ENCODE results near the gene NOM1. TPM values are rescaled to one million over a fixed set of nuclear protein-coding genes. Genes with fewer than 3 reads are reported as not detected.

Gene NOM1
- total and polyA plus RNA-seq, 2 donors (not counting 3 experiments of a cell fraction or from before 2014, with no cell fraction given) = 13.7 to 38.6 TPM

GRCh38 chr7:157001920-157002818 lies 52.7 kb downstream of the NOM1 start:
- Histone ChIP-seq H3K4me2 (ENCODE audit: insufficient read depth, low read length) (no peak overlapping the region), H3K9me1 (replicated peaks; ENCODE audit: control insufficient read depth, extremely low read depth, insufficient read depth, low read length) (no peaks in the 10 kb centered on the region), H3K79me2 (ENCODE audit: control insufficient read depth, insufficient read depth, low read length) (no peaks in the 10 kb centered on the region), H4K20me1 (replicated peaks; ENCODE audit: control insufficient read depth, extremely low read depth, insufficient read depth, low read length) (no peaks in the 10 kb centered on the region), H2AFZ (ENCODE audit: low read depth, low read length) (no peak overlapping the region), H3K4me1 (ENCODE audit: control insufficient read depth, extremely low read depth, insufficient read depth, low read length) (peaks cover 8% of the 10 kb centered on the region), H3K4me3 (replicated peaks in 1 of 3; ENCODE audit: insufficient read depth in 1 of 3, low read depth in 1 of 3, low read length in 3 of 3) (no peak overlapping the region), H3K9ac (replicated peaks; ENCODE audit: extremely low read depth, insufficient read depth, low read length) (no peak overlapping the region), H3K27ac (ENCODE audit: insufficient read depth, low read depth, low read length) (no peak overlapping the region), H3K27me3 (ENCODE audit: control insufficient read depth in 2 of 2, insufficient read depth in 2 of 2, low read length in 2 of 2) (peaks cover 68 to 97% of the 10 kb centered on the region in 2 experiments), H3K36me3 (ENCODE audit: control insufficient read depth in 2 of 2, extremely low read depth in 1 of 2, insufficient read depth in 2 of 2, low read length in 2 of 2) (no peaks in the 10 kb centered on the region), H3K9me3 (replicated peaks; ENCODE audit: control insufficient read depth, insufficient read depth, low read length) (no peaks in the 10 kb centered on the region)
- dilution Hi-C loops (cut with MboI; ENCODE audit: extremely low pct_ligation_motif_present, low sequenced_read_pairs) = no loop called here
- CTCF ChIA-PET = no interaction called here
- TF ChIP-seq FOS (IDR thresholded peaks at IDR 0.05; ENCODE audit: borderline replicate concordance, insufficient read depth, low read length) (no peak), MYC (IDR thresholded peaks at IDR 0.05; ENCODE audit: low read depth, low read length) (no peak), JUN (IDR thresholded peaks at IDR 0.05; ENCODE audit: borderline replicate concordance, insufficient read depth, insufficient read length, low read depth) (no peak), EZH2 (IDR thresholded peaks at IDR 0.05; ENCODE audit: borderline replicate concordance, low read depth, low read length, severe bottlenecking) (peak; percentile 88)
- no TSS peak for BruUV-seq (replicated peaks)
- POLR2A ChIA-PET = no interaction called here
- peak; percentile 42 for FAIRE-seq
- no peak for DNase-seq (ENCODE audit: low read depth, low spot score)
- intact Hi-C loops (cut with micrococcal nuclease) = loop anchor here (2.0 to 5.0 kb wide), 2 partner anchors 17 to 135 kb away; partner anchors contain the start of gene UBE3C

DNA sequence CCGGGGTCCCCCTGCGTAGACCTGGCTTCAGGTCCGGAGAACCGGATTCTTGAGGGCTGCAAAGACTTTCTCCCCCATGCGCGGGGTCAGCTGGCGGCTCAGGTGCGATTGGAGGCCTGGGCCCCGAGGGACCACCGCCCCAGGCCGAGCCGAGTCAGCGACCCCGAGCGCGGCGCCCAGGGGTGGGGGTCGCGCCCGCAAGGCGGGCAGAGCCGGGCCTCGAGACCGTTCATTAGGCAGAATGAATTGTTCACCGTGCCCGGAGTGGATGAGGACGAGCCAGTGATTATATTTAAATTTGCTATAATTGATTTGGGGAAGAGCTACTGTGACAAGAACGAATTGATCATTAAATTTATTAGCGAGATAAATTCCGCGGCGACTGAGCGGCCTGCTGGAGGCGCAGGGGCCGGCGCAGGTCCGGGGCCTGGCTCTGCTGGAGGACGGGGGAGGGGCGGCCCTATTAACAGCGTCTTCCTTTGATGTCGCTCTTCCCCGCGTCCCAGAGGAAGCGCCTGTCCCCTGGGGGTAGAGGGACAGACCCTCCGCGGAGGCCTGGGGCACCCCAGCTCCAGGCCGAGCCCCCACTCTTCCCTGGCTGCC lies 53.4 kb downstream of the NOM1 start:
- no TSS peak for BruUV-seq (replicated peaks)
- ChIA-PET CTCF (no interaction called here), POLR2A (no interaction called here)
- Histone ChIP-seq H3K4me1 (ENCODE audit: control insufficient read depth, extremely low read depth, insufficient read depth, low read length) (peaks cover 8% of the 10 kb centered on the region), H3K9me3 (replicated peaks; ENCODE audit: control insufficient read depth, insufficient read depth, low read length) (no peaks in the 10 kb centered on the region), H3K4me3 (replicated peaks in 1 of 3; ENCODE audit: insufficient read depth in 1 of 3, low read depth in 1 of 3, low read length in 3 of 3) (no peak overlapping the region), H3K36me3 (ENCODE audit: control insufficient read depth in 2 of 2, extremely low read depth in 1 of 2, insufficient read depth in 2 of 2, low read length in 2 of 2) (no peaks in the 10 kb centered on the region), H3K9ac (replicated peaks; ENCODE audit: extremely low read depth, insufficient read depth, low read length) (no peak overlapping the region), H4K20me1 (replicated peaks; ENCODE audit: control insufficient read depth, extremely low read depth, insufficient read depth, low read length) (no peaks in the 10 kb centered on the region), H3K27ac (ENCODE audit: insufficient read depth, low read depth, low read length) (no peak overlapping the region), H2AFZ (ENCODE audit: low read depth, low read length) (no peak overlapping the region), H3K4me2 (ENCODE audit: insufficient read depth, low read length) (no peak overlapping the region), H3K79me2 (ENCODE audit: control insufficient read depth, insufficient read depth, low read length) (no peaks in the 10 kb centered on the region), H3K27me3 (ENCODE audit: control insufficient read depth in 2 of 2, insufficient read depth in 2 of 2, low read length in 2 of 2) (peaks cover 70 to 98% of the 10 kb centered on the region in 2 experiments), H3K9me1 (replicated peaks; ENCODE audit: control insufficient read depth, extremely low read depth, insufficient read depth, low read length) (no peaks in the 10 kb centered on the region)
- no peak for TF ChIP-seq JUN (IDR thresholded peaks at IDR 0.05; ENCODE audit: borderline replicate concordance, insufficient read depth, insufficient read length, low read depth)
- peak; percentile 49 for TF ChIP-seq EZH2 (IDR thresholded peaks at IDR 0.05; ENCODE audit: borderline replicate concordance, low read depth, low read length, severe bottlenecking)
- dilution Hi-C loops (cut with MboI; ENCODE audit: extremely low pct_ligation_motif_present, low sequenced_read_pairs) = no loop called here
- DNase-seq (ENCODE audit: low read depth, low spot score) (no peak), FAIRE-seq (no peak)
- intact Hi-C loops (cut with micrococcal nuclease) = loop anchor here (2.0 to 5.0 kb wide), 2 partner anchors 16 to 134 kb away; partner anchors contain the start of gene UBE3C

All from endothelial cell of umbilical vein (primary cell).